Common myeloid progenitor, CD34-positive (primary cell): Measurements from ENCODE around the gene POLR2L.

ENCODE experiments used
- CTCF ChIA-PET: fragments of 350-600 bp; sonication (Branson Sonifier 250); formaldehyde crosslinking; loops from one replicate; lab custom pipeline; 2021; ENCODE audit warnings: antibody characterized with exemption; lab: Charles Lee
- POLR2A ChIA-PET: fragments of 350-600 bp; sonication (Branson Sonifier 250); formaldehyde crosslinking; loops from one replicate; lab custom pipeline; 2021; ENCODE audit warnings: antibody characterized with exemption; lab: Charles Lee
- DNase-seq, 3 donors: peaks; one replicate each; pipeline versions ENCODE4 v3.0.0 to v3.0.0-alpha.2; 2013
- H3K27ac ChIP-seq, 2 experiments: 1 replicate in 1 of 2; 2 replicates in 1 of 2; pipeline ENCODE4 v1.7.0; 2013; ENCODE audit warnings: inconsistent platforms in 2 of 2, low read length in 2 of 2, mild to moderate bottlenecking in 2 of 2, low read depth in 1 of 2, moderate library complexity in 1 of 2; ENCODE audit not compliant: severe bottlenecking in 2 of 2, insufficient read depth in 1 of 2, poor library complexity in 1 of 2
- H3K27me3 ChIP-seq, 5 experiments: replicated peaks in 2 of 5; 1 replicate in 3 of 5; 2 replicates in 2 of 5; pipeline versions ENCODE4 v1.6.1 to v1.7.0; 2013; ENCODE audit warnings: low read length in 4 of 5, mild to moderate bottlenecking in 2 of 5, moderate library complexity in 2 of 5, inconsistent platforms in 1 of 5; ENCODE audit not compliant: insufficient read depth in 5 of 5, control insufficient read depth in 4 of 5
- H3K36me3 ChIP-seq, 4 experiments: 1 replicate in 2 of 4; 2 replicates in 2 of 4; pipeline versions ENCODE4 v1.6.1 to v1.7.0; 2013; ENCODE audit warnings: low read length in 3 of 4, control low read depth in 1 of 4, mild to moderate bottlenecking in 1 of 4; ENCODE audit not compliant: control insufficient read depth in 4 of 4, insufficient read depth in 4 of 4
- H3K4me1 ChIP-seq, 4 experiments: 1 replicate in 3 of 4; 2 replicates in 1 of 4; pipeline versions ENCODE4 v1.6.1 to v1.7.1; 2013; ENCODE audit warnings: low read length in 3 of 4, mild to moderate bottlenecking in 3 of 4, control low read depth in 1 of 4, inconsistent platforms in 1 of 4, moderate library complexity in 1 of 4; ENCODE audit not compliant: control insufficient read depth in 4 of 4, insufficient read depth in 4 of 4; ENCODE audit errors: control extremely low read depth in 1 of 4
- H3K4me3 ChIP-seq, 7 experiments: 1 replicate in 4 of 7; 2 replicates in 3 of 7; pipeline versions ENCODE4 v1.5.1 to v1.7.0; 2013; ENCODE audit warnings: mild to moderate bottlenecking in 7 of 7, low read length in 6 of 7, moderate library complexity in 6 of 7, inconsistent platforms in 2 of 7, low read depth in 2 of 7, control low read depth in 1 of 7; ENCODE audit not compliant: insufficient read depth in 4 of 7, control insufficient read depth in 1 of 7; ENCODE audit errors: extremely low read depth in 1 of 7
- H3K9me3 ChIP-seq, 5 experiments: 1 replicate in 4 of 5; 2 replicates in 1 of 5; pipeline versions ENCODE4 v1.6.1 to v1.7.1; 2013; ENCODE audit warnings: low read length in 4 of 5, mild to moderate bottlenecking in 2 of 5, inconsistent platforms in 1 of 5, low read depth in 1 of 5, moderate library complexity in 1 of 5; ENCODE audit not compliant: control insufficient read depth in 4 of 5, insufficient read depth in 2 of 5; ENCODE audit errors: control extremely low read depth in 1 of 5
- WGBS: methylation state at CpG from one replicate; pipeline ENCODE4 v1.1.5; 2013; ENCODE audit not compliant: insufficient coverage; 5-methylcytosine and 5-hydroxymethylcytosine counted together

The POLR2L gene

DNA sequence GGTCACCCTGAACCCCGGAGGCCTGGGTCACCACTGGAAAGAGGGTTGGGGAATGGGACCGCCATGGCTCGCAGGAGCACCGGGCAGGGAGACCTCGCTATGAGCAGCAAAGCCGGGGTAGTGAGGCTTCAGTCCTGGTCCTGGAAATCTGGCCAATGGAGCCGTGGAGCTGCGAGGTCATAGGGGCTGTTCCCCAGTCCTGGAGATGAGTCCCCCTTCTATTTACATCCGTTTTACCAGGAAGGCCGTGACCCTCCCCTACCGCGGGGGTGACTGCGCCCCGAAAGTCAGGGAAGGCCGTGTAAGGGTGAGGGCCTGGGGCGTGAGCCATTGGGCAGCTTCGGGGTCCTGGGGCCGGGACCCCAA, 37.7 kb downstream of the POLR2L start:
- CTCF ChIA-PET = interaction anchor here (0.8 to 1.4 kb wide), 3 partner anchors 14 to 29 kb away, joined by 3 read pairs; partner anchors contain the start of gene PNPLA2
- H3K9me3 ChIP-seq = no peaks in the 10 kb centered on the region
- H3K4me1 ChIP-seq = peaks cover 2 to 40% (median 32%) of the 10 kb centered on the region in 4 experiments
- POLR2A ChIA-PET = no interaction called here
- DNase-seq = no peak
- no peaks in the 10 kb centered on the region for H3K27me3 ChIP-seq
- WGBS = 9% methylated on average over 4 of the region's 18 CpGs
- peaks cover 0 to 36% (median 16%) of the 10 kb centered on the region in 4 experiments for H3K36me3 ChIP-seq
- peak overlapping the region; percentile 36 to 79 (median 71) for H3K4me3 ChIP-seq
- peak overlapping the region in 1 of 2 experiments; percentile 49 for H3K27ac ChIP-seq

DNA sequence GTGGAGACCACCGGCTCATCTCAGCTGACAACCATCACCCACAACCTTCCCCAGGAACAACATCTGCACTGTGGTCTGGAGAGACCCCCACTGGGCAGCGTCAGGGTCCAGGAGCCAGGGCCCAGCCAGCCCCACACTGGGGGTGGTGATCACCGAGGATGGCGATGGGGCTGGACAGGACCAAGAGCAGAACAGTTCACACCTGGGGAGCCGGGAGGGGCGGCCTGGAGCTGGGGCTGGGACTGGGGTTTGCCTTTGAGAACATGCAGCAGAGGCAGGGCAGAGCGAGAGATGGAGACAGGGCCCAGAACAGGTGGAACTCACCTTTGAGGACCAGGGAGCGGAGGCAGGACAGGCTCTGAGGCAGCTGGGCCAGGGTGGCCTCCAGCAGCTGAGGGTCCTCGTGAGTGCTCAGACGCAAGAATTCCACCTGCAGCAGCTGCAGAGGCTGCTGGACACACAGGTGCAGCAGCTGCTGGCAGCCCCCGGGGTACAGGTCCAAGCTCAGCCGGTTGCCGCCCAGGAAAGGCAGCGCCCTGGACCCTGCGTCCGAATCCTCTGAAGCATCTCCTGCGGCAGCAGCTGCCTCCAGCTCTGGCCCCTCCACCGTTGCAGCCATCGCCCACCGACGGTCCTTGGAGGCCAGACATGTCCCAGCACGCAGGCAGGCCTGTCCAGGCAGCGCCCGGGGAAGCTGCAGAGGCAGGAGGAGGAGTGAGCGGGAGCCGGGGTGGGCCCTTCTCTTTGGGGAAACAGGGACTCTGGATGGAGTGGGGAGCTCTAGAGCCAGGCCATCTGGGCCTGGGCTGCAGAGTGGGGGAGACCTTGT, 38.3 kb downstream of the POLR2L start:
- WGBS = 77% methylated on average over 22 of the region's 26 CpGs
- peak overlapping the region in 1 of 2 experiments; percentile 49 for H3K27ac ChIP-seq
- peaks cover 0 to 40% (median 19%) of the 10 kb centered on the region in 4 experiments for H3K36me3 ChIP-seq
- ChIA-PET POLR2A (no interaction called here), CTCF (interaction anchor here (1.0 to 1.4 kb wide), 3 partner anchors 15 to 28 kb away, joined by 3 to 5 read pairs (median 3); no protein-coding TSS in a partner anchor)
- peak overlapping the region; percentile 36 to 79 (median 71) for H3K4me3 ChIP-seq
- H3K27me3 ChIP-seq = no peaks in the 10 kb centered on the region
- no peaks in the 10 kb centered on the region for H3K9me3 ChIP-seq
- peaks cover 2 to 40% (median 31%) of the 10 kb centered on the region in 4 experiments for H3K4me1 ChIP-seq
- DNase-seq = no peak

DNA sequence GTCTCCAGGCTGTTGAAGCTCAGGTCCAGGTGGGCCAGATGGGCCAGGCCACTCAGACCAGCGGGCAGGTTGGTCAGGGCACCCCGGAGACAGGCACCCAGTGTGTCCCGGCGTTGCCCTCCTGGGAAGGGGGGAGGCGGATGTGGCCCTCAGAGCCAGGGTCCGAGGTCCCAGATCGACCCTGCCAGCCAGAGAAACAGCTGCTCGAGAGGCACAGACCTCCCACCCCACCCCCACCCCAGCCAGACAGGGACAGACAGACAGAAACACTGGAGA, 38.9 kb downstream of the POLR2L start:
- POLR2A ChIA-PET = no interaction called here
- no peaks in the 10 kb centered on the region for H3K27me3 ChIP-seq
- no peak for DNase-seq
- H3K4me3 ChIP-seq = no peak overlapping the region
- CTCF ChIA-PET = interaction anchor here (1.4 kb wide), 2 partner anchors 16 to 28 kb away, joined by 3 to 5 read pairs; no protein-coding TSS in a partner anchor
- H3K4me1 ChIP-seq = peaks cover 0 to 36% (median 27%) of the 10 kb centered on the region in 4 experiments
- peaks cover 0 to 40% (median 19%) of the 10 kb centered on the region in 4 experiments for H3K36me3 ChIP-seq
- H3K9me3 ChIP-seq = no peaks in the 10 kb centered on the region
- no peak overlapping the region for H3K27ac ChIP-seq
- 94% methylated on average over 2 of the region's 8 CpGs for WGBS

DNA sequence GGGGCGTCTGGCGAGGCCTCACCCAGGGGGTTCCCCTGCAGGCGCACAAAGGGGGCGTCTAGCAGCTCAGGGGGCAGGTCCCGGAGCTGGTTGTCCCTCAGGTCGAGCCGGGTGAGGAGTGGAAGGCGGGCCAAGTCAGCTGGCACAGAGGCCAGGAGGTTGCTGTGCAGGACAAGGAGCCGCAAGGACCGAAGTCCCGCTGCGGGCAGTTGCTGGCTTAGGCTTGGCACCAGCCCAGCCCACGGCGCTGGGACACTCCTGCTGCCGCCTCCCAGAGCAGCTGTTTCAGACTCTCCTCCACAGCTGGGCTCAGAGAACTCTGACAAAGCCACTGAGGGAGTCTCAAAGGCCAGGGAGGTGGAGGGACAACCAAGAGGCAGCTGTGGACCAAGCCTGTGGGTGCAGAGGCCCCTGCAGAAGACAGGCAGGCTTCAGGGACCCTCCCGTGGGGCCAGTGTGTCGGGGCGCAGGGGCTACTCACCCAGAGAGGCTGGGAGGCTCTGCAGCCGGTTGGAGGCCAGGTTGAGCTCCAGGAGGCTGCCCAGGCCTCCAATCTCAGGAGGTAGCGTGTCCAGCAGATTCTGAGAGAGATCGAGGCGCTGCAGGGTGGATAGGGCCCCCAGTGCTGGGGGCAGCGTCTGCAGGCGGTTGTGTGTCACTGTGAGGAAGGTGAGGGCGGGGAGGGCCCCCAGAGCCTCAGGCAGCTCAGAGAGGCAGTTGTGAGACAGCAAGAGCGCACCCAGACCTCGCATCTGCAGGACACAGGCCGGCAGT, 39.4 kb downstream of the POLR2L start:
- Histone ChIP-seq H3K4me3 (no peak overlapping the region), H3K9me3 (no peaks in the 10 kb centered on the region), H3K27me3 (no peaks in the 10 kb centered on the region), H3K4me1 (peaks cover 0 to 30% (median 27%) of the 10 kb centered on the region in 4 experiments), H3K27ac (no peak overlapping the region), H3K36me3 (peaks cover 0 to 40% (median 19%) of the 10 kb centered on the region in 4 experiments)
- no peak for DNase-seq
- ChIA-PET CTCF (interaction anchor here (1.4 kb wide), 1 partner anchor 17 kb away, joined by 5 read pairs; no protein-coding TSS in a partner anchor), POLR2A (no interaction called here)
- WGBS = 96% methylated on average over 26 of the region's 28 CpGs

DNA sequence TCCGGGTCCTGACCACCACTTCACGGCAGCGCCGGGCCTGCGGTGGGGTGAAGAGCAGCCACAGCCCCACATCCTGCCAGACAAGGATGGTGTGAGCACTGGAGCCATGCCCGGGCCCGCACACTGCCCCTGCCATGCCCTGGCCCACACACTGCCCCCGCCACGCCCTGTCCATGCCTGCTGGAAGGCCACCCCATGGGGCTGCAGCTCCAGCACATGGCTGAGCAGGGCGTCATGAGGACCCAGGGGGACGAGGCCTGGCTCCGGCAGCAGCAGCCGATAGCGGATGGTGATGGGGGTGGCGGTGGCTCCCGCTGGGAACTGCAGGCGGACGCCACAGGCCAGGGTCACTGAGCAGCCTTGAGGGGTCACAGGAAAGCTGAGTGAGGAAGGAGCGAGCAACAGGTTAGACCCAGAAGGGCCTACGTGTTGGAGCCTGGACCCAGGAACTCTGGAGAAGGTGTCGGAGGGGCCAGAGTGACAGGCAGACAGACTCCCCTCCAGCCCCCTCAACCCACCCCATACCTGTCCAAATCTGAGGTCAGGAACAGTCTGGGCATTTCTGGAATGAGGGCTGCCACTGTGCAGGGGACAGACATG, 40.2 kb downstream of the POLR2L start:
- ChIA-PET POLR2A (no interaction called here), CTCF (no interaction called here)
- Histone ChIP-seq H3K27me3 (no peaks in the 10 kb centered on the region), H3K4me3 (no peak overlapping the region), H3K27ac (no peak overlapping the region), H3K36me3 (peaks cover 0 to 40% (median 19%) of the 10 kb centered on the region in 4 experiments), H3K9me3 (no peaks in the 10 kb centered on the region), H3K4me1 (peaks cover 0 to 34% (median 31%) of the 10 kb centered on the region in 4 experiments)
- no peak for DNase-seq
- 99% methylated on average over 18 of the region's 21 CpGs for WGBS

DNA sequence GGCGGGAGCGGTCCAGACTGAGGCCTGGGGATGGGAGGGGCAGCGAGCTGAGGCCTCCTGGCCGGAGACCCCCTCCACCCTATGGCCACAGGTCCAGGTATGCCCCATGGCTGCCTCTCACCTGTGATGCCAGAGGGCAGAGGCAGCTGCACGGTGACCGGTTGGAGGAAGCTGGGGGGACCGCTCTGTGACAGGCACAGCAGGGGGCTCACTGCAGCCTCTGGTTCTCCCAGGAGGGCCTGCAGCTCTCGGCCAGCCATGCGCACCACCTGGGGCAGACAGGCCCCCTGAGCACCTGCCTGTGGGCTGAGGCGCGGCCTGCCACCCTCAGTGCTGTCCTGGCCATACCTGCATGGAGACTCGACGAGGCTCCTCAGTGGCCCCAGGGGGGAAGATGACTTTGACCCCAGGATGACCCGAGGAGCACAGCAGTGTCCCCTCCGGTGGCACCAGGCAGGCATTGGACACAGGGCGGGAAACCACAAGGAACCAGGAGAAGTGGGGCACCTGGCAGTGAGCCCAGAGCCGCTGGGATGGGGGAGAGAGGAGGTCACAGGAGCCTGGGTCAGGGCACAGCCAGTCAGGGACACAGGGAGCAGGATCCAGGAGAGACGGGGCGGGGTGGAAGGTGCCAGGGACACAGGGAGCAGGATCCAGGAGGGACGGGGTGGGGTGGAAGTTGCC, 41.1 kb downstream of the POLR2L start:
- Histone ChIP-seq H3K4me1 (peaks cover 4 to 42% (median 40%) of the 10 kb centered on the region in 4 experiments), H3K9me3 (no peaks in the 10 kb centered on the region), H3K36me3 (peaks cover 0 to 40% (median 19%) of the 10 kb centered on the region in 4 experiments), H3K4me3 (no peak overlapping the region), H3K27me3 (no peaks in the 10 kb centered on the region), H3K27ac (no peak overlapping the region)
- ChIA-PET POLR2A (no interaction called here), CTCF (interaction anchor here (0.8 to 1.7 kb wide), 2 partner anchors 18 to 24 kb away, joined by 3 to 5 read pairs; partner anchors contain the start of gene GATD1)
- DNase-seq = no peak
- WGBS = 95% methylated on average over 16 of the region's 20 CpGs
